SU-DHL-6 (cell line): ENCODE results near the gene ALG6.
A peak's percentile ranks its signal among the peaks of the same experiment; 100 is the strongest.

ENCODE experiments used
- H2AFZ ChIP-seq: fragments of 200-600 bp; sonication (generic); 2 replicates; pipeline ENCODE4 v1.6.1; 2014; ENCODE audit warnings: low read depth, mild to moderate bottlenecking, moderate library complexity, mixed read lengths, antibody characterized with exemption, low read length; ENCODE audit not compliant: severe bottlenecking
- H3F3A ChIP-seq: fragments of 200-600 bp; shearing (Covaris generic); 2 replicates; pipeline ENCODE4 v1.6.0; 2016; ENCODE audit warnings: antibody characterized with exemption, mild to moderate bottlenecking; ENCODE audit not compliant: insufficient read depth
- H3K27ac ChIP-seq: fragments of 200-600 bp; sonication (generic); 2 replicates; pipeline ENCODE4 v1.5.1; 2016; ENCODE audit warnings: low read depth, mild to moderate bottlenecking, low read length, moderate library complexity, mixed read lengths
- H3K27me3 ChIP-seq: fragments of 200-600 bp; sonication (generic), shearing (Covaris generic); 2 replicates; pipeline ENCODE4 v1.6.0; 2014; ENCODE audit warnings: mild to moderate bottlenecking, low read length
- H3K36me3 ChIP-seq: fragments of 200-600 bp; sonication (generic); 2 replicates; pipeline ENCODE4 v1.6.1; 2014; ENCODE audit warnings: mild to moderate bottlenecking, low read length, mixed read lengths
- H3K4me2 ChIP-seq: fragments of 300-600, 200-600 bp; shearing (Covaris generic), sonication (generic); 2 replicates; pipeline ENCODE4 v1.6.0; 2014; ENCODE audit warnings: low read length, low read depth, mild to moderate bottlenecking; ENCODE audit not compliant: poor library complexity, severe bottlenecking
- H3K4me3 ChIP-seq: fragments of 200-600 bp; sonication (generic); 2 replicates; pipeline ENCODE4 v1.5.1; 2014; ENCODE audit warnings: antibody characterized with exemption, low read length, mild to moderate bottlenecking, mixed read lengths; ENCODE audit not compliant: insufficient read depth, poor library complexity, severe bottlenecking
- H3K79me2 ChIP-seq: fragments of 200-600 bp; sonication (generic); 2 replicates; pipeline ENCODE4 v1.6.1; 2014; ENCODE audit warnings: mild to moderate bottlenecking, low read length, moderate library complexity; ENCODE audit not compliant: insufficient read depth
- H3K9ac ChIP-seq: fragments of 200-600 bp; sonication (generic); 2 replicates; pipeline ENCODE4 v1.7.0; 2014; ENCODE audit warnings: mild to moderate bottlenecking, low read length
- H3K9me2 ChIP-seq: fragments of 200-600 bp; sonication (generic); replicated peaks from 2 replicates; pipeline ENCODE4 v1.6.1; 2014; ENCODE audit warnings: low read length; ENCODE audit not compliant: insufficient read depth
- H3K9me3 ChIP-seq: fragments of 200-600 bp; sonication (generic); 2 replicates; pipeline ENCODE4 v1.6.1; 2014; ENCODE audit warnings: low read length, mixed read lengths; ENCODE audit not compliant: insufficient read depth
- H4K20me1 ChIP-seq: fragments of 200-600 bp; sonication (generic); 2 replicates; pipeline ENCODE4 v1.6.1; 2014; ENCODE audit warnings: low read depth, mild to moderate bottlenecking, antibody characterized with exemption, low read length, moderate library complexity, mixed read lengths
- CTCF ChIP-seq: fragments of 200-600 bp; sonication (generic); IDR thresholded peaks from one replicate; pipeline ENCODE4 v1.5.1; 2017; ENCODE audit warnings: antibody characterized with exemption, mild to moderate bottlenecking, low read length, moderate library complexity; ENCODE audit not compliant: insufficient read depth, poor library complexity, severe bottlenecking
- EZH2phosphoT487 ChIP-seq: fragments of 200-600 bp; sonication (generic), shearing (Covaris generic); conservative IDR thresholded peaks from 2 replicates; pipeline ENCODE4 v1.6.1; 2018; ENCODE audit warnings: mild to moderate bottlenecking, antibody characterized with exemption, low read length, moderate library complexity, mixed read lengths

Gene ALG6

GRCh38 chr1:63326106-63326472 is 41.3 kb upstream of the ALG6 start:
- no peak overlapping the region for H3K9ac ChIP-seq
- no peaks in the 10 kb centered on the region for H3K9me2 ChIP-seq
- H3K4me3 ChIP-seq = no peak overlapping the region
- H3K4me2 ChIP-seq = no peak overlapping the region
- H3K27ac ChIP-seq = no peak overlapping the region
- TF ChIP-seq CTCF (no peak), EZH2phosphoT487 (no peak)
- no peaks in the 10 kb centered on the region for H3K79me2 ChIP-seq
- peaks cover 12% of the 10 kb centered on the region; the same call in 1 of the 2 replicates for H3F3A ChIP-seq
- H2AFZ ChIP-seq = no peak overlapping the region
- no peaks in the 10 kb centered on the region for H3K27me3 ChIP-seq
- H4K20me1 ChIP-seq = no peaks in the 10 kb centered on the region
- no peaks in the 10 kb centered on the region for H3K36me3 ChIP-seq
- H3K9me3 ChIP-seq = no peaks in the 10 kb centered on the region

- TF ChIP-seq EZH2phosphoT487 (no peak), CTCF (no peak)
- Histone ChIP-seq H3F3A (peaks cover 12% of the 10 kb centered on the region; the same call in 1 of the 2 replicates), H3K9me2 (no peaks in the 10 kb centered on the region), H3K27me3 (no peaks in the 10 kb centered on the region), H3K27ac (no peak overlapping the region), H3K79me2 (no peaks in the 10 kb centered on the region), H3K4me3 (no peak overlapping the region), H3K4me2 (peak overlapping the region; percentile 63), H4K20me1 (no peaks in the 10 kb centered on the region), H3K9me3 (no peaks in the 10 kb centered on the region), H3K36me3 (no peaks in the 10 kb centered on the region), H2AFZ (peak overlapping the region; percentile 94), H3K9ac (peak overlapping the region; percentile 27; the same call in 1 of the 2 replicates)
Observed at GRCh38 chr1:63326473-63327380, 40.7 kb upstream of the ALG6 start.

- Histone ChIP-seq H3K9me3 (no peaks in the 10 kb centered on the region), H3K4me3 (peak overlapping the region; percentile 31), H3K9me2 (no peaks in the 10 kb centered on the region), H3K79me2 (no peaks in the 10 kb centered on the region), H3F3A (peaks cover 12% of the 10 kb centered on the region; the same call in 1 of the 2 replicates), H4K20me1 (no peaks in the 10 kb centered on the region), H3K4me2 (peak overlapping the region; percentile 63), H3K27me3 (no peaks in the 10 kb centered on the region), H3K36me3 (no peaks in the 10 kb centered on the region), H2AFZ (peak overlapping the region; percentile 94), H3K27ac (no peak overlapping the region), H3K9ac (peak overlapping the region; percentile 27; the same call in 1 of the 2 replicates)
- TF ChIP-seq EZH2phosphoT487 (no peak), CTCF (peak; percentile 67)
Observed at GRCh38 chr1:63327417-63328054, 39.9 kb upstream of the ALG6 start.
